ENCODE results near the gene SLC16A5.
A peak's percentile ranks its signal among the peaks of the same experiment; 100 is the strongest.
"Not testable (repeated sequence)": the region's sequence is repeated elsewhere in the genome, so short reads cannot be mapped to it uniquely, and the experiment has no call there.

Gene SLC16A5

DNA sequence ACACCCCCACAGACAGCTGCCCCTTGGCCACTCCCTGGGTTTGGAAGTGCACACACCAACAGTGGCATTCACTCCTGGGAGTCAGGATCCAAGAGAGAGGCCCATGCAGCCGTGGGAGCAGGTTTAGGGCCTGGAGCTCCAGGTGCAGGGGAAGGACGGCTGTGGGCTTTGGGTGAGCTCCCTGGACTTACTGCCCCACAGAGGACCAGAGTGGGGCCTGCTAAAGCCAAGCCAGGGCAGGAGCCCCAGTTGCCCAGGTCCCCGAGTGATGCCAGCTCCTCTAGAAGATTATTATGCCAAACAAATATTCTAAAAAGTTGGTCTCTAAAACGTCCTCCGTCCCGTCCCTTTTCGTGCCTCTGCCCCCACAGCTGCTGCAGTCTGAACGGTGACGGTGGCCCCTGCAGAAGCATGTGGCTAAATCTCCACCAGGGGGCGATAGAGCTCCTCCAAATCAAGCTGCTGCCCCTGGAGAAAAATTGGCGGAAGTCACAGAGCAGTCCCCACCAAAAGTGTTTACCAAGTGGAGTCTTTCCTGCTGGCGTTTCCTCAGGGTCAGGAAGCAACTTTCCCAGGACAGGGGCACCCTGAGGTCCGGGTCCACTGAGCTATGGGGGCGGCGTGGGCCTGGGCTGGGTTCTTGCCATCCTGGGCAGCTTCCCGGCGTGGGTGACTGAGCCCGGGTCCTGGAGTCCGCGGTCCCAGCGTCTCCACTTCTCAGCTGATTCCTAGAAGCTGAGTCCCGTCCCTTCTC lies 26.2 kb downstream of the SLC16A5 start:
- DNase-seq, result peak; percentile 91 to 92

DNA sequence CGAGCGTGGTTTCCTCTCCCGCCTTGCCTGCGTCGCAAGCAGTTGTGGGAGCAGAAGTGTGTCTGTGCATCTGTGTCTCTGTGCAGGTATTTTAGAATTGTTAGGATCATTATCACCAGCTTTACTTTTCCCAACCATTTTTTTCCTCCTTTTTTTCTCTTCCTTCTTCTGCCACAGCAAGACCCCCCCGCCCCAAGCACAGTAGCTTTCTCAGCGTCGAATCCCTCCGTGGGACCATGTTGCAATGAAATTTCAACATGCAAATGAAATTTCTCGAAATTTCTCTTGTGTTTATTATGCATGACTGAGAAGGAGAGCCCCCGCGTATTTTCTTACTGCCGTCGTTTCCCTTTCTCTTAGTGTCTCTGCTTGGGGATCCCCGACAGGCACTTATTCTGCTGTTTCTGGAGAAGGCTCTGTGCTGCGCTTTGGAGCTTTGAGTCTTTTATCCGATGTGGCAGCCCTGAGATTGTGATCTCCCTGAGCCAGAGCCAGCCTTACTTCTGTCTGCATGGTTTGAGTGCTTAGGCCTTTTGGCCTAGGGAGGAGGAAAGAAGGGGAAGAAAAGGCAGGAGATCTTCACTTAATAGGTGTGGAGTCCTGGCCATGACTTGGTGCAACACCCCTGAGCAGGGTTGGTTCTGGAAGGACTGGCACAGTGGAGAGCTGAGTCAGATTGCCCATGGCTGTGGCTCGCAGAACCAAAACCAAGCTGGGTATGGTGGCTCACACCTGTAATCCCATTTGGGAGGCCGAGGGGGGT lies 27.0 kb downstream of the SLC16A5 start:
- peak in 1 of 2 donors; percentile 18 for DNase-seq

DNA sequence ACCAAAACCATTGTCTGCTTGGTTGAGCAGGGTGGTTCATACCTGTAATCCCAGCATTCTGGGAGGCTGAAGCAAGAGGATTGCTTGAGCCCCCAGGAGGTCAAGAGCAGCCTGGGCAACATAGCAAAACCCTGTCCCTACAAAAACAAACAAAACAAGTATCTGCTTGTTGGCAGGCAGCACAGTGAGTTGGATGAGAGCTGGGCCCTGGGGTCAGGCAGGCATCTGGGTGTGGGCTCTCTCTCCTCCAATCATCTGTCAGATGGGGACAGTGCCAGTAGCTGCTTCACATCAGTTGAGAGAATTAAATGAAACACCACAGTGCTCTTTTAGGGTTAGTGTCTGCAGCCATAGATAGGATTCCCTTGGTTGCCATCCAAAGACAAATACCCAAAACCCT lies 27.8 kb downstream of the SLC16A5 start:
- DNase-seq, result no peak

DNA sequence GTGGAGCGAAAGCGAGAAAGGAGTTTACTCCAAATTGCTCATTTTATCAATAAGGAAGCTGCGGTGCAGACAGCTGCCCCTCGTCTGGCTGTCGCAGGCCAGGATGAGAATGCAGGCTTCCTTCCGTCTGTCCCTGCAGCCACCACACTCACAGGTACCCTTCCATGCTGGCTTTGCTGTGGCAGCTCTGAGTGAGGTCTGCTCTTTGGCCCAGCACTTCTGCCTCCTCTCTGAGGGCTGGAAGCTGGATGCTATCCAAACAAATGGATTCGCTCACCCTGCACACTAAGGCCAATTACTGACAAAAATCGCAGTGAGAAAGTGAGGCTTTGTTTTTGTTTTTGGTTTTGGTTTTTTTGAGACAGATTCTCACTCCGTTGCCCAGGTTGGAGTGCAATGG lies 29.0 kb downstream of the SLC16A5 start:
- DNase-seq, result no peak

DNA sequence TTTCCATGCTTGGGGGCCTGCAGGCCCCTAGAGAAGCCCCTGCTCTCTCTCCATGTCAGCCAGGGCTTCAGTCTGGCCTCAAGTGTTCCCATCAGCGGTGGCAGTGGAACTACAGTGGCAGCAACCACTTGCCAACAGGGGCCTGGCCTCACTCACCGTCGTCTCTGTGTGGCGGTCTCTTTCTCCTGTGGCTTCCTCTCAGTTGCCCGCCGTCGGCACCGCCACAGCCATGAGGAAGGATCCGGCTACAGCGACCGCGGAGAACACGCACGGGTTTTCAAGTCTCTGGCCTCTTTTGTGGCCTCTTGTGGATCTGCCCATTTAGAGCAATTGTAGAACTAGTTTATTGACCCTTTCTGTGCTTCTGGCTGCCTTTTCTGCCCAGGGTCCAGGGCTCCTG lies 30.6 kb downstream of the SLC16A5 start:
- DNase-seq, result no peak

DNA sequence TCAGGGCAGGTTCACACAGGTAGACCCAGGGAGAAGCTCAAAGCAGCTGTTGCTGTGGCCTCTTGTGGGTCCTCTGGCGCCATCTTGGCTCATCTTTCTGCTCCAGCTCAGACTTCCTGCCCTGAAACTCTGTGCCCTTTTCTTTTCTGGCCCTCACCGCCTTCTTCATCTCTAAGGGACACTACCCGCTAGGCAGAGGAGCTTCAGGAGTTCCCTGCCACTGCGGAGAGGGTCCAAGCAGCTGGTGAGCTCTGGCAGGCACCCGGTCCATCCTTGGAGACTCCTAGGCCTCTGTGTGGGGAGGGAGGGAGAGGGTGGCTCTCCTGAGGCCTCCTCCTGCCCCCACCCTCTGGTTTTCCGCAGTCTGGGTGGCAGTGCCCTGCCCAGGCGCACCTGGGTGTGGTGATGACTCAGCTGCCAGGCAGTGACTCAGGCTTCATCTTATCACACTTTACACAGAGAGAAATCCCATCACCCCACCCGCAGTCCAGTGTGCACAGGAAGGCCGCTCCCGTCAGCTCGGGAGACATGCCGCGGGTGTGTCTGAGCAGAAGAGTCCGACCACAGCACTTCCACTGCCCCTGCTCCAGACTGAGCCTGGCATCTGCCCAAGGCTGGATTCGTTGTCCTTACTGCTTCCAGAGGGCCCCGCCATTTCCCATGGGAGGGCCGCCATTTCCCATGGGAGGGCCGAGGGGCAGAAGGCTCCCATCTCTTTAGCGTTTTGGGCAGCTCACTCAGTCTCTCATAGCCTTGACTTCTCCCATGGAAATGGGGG lies 36.5 kb downstream of the SLC16A5 start:
- peak; percentile 37 to 54 for DNase-seq

DNA sequence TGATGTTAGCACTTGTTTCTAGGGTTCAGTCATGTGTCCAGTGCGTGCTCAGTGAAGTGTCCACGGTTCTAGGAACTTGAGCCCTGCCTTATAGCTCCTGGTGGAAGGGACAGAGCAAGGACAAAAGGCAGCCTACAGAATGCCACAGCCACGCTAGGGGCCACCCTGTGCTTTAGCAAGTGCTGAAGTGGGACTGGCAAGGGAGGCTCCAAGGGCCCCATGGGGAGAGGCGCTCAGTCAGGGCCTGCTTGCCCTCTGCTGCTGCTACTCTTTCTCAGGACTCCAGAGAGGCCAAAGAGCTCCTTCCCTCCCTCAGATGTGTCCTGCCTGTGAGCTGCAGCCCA lies 37.0 kb downstream of the SLC16A5 start:
- DNase-seq, result no peak

DNA sequence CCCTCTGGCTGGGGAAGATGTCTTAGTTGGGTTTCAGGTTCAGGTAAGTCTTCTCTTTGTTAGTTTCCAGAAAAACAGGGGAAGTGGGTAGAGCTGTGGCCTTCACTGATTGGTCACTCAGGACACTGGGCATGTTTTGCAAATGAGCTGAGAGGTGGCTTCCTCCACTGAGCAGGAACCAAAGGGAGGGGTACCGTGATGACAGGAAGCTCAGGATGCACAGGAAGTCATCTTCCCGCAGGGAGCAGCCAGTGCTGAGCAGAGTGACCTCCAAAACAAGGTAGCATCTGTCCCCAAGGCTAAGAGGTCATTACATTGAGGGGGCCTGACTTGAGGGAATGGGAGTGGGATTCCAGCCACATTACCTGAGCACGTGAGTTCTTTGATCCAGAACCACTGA lies 38.2 kb downstream of the SLC16A5 start:
- DNase-seq, result peak in 1 of 2 donors; percentile 17

DNA sequence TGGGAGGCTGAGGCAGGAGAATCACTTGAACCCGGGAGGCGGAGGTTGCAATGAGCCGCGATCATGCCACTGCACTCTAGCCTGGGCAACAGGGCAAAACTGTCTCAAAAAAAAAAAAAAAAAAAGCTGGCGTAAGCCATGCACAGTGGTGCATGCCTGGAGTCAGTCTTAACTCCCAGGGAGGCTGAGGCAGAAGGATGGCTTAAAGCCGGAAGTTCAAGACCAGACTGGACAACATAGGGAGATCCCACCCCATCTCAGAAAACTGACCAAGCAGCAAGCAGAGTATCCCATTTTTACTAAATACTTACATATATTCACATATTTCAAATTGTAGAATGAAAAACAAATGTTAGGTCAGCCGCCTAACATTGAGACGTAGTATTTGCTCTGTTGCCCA lies 39.2 kb downstream of the SLC16A5 start:
- no peak for DNase-seq

DNA sequence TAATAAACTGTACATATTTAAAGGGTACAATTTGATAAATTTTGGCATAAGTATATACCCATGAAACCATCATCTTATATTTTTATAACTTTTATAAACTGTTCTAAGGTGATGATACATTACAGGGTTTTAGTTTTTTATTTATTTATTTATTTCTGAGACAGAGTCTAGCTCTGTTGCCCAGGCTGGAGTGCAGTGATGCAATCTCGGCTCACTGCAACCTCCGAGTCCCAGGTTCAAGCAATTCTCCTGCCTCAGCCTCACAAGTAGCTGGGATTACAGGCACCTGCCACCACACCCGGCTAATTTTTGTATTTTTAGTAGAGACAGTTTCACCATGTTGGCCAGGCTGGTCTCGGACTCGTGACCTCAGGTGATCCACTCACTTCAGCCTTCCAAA lies 40.2 kb downstream of the SLC16A5 start:
- not testable (repeated sequence) for DNase-seq

DNA sequence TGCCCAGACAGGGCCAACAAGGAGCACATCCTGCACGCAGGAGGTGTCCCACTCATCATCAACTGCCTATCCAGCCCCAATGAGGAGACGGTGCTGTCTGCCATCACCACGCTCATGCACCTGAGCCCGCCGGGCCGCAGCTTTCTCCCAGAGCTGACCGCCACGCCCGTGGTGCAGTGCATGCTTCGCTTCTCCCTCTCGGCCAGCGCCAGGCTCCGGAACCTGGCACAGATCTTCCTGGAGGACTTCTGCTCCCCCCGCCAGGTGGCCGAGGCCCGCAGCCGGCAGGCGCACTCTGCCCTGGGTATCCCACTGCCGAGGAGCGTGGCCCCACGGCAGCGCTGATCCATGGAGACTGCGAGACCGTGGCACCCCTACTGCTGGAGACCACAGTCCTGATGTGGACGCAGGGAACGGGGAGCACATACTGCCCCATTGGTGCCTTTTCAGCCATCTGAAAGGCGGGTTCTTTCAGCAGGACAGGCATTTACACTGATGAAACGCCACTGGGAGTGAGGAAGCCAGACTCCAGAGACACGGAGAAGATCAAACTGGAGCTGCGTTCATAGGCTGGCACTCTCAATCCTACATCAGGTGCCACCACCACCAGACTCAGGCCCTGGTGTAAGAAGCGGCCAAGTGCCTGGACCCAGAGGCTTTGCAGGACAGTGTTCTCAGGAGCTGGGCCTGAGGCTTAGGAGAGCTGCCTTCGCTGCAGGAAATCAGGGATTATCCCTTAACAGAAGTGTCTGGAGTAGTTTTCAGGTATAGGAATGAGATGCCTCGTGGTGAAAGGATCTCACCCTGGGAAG lies 41.1 kb downstream of the SLC16A5 start:
- no peak for DNase-seq

DNA sequence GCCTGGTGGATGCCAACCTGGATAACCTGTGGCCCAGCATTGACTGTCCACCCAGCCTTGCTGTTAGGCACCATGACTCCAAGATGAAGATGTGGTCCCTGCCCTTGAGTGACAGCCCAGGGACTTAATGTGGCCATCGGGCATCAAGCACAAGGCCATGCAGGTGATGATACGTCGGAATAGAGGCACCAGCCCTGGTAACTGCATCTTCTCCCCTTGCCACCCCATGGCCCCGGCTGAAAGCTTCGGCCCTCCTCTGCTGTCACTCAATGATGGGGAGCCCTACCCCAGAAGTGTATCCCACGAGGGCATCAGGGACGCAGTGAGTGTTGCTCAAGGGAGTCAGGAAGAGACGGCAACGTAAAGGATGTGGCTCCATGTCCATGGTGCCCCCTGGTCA lies 41.8 kb downstream of the SLC16A5 start:
- no peak for DNase-seq

DNA sequence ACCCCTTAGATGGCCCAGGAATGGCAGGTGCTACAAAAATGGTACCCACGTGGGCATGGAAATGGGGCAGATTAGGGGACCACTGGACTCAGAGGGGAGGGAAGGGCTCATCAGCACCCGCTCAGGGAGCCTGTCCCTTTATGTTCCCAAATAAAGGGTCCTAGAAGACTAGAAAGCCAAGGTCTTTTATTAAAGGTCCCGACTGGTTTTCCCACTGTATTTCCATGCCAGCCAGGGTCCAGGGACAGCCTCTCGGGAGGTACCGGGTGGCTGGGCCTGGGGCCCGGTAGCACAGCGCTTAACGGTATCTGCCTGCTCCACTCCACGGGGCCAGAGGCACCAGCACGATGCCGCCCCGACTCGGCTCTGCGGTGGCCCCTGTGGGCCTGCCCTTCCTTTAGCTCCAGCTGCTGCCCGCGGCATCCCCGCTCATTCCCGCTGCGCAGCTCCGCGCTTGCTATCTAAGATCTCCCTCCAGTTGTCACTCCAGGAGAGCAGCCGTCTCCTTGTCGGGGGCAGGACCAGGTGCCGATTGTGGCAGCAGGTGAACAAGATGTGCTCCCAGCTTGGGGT lies 42.4 kb downstream of the SLC16A5 start:
- no peak for DNase-seq

DNA sequence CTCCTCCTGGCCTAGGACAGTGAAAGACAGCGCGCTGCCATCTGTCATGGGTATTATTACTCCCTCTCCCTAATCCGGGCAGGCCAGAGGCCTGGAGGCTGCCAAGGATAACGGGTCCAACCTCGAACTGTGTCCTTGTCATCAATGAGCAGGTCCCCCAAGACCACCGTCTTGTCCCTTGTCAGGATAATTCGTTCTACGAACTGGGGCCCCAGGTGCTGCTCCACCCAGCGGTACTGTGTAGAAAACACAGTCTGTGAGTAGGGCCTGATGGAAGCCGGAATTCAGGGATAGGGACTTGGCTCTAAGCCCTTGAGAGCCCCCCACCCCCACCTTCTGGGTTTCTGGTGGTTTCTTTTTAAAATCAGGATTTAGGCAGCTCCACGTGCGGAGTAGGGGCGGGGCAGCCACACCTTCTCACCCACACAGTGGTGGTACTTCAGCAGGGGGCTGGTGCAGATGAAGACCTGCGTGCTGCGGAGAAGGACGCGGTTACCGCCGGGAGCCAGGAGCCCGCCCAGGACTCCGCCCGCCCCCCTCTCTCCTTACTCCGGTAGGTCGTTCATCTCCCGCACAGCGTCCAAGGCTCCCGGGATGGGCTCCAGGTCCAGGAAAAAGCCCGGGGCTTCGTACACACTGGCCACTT lies 43.0 kb downstream of the SLC16A5 start:
- peak; percentile 42 to 48 for DNase-seq

DNA sequence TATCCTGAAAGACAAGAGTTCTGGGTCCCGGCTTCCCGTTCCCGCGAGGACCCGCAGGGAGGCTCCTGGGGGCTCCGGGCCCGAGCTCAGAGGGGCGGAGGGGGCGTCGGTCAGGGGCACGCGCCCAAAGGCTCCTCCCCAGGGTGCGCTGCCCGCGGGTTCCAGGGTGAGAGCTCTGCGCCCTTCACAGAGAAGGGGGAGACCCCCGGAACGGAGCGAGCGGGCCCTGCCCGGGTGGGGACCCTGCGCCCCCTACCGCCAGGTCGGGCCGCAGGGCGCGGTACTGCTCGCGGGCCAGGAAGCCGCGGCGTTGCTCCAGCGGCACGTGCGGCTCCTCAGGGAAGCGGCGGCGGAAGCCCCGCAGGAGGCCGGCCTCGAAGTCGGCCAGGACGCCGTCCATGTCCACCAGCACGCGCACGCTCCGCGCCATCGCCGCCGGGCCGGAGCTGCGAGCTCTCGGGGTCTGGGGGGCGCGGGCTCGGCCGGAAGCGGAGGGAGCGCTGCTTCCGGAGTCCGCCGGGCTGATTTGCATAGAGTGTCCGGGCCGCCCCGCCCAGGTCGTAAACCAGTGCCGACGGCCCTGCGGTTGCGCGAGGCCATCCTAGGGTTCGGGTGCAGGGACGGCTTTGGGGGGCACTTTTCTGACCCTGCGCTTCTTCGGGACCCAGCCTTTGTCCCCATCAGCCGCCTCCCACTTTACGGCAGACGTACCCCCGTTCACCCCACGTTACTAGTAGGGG lies 43.7 kb downstream of the SLC16A5 start, which contains the start of gene NT5C:
Gene NT5C, minus strand, starts transcription at position 465 of the 740 bp plus-strand sequence. Its CDS starts 35 bp downstream, at position 430.
- peak; percentile 52 to 57 for DNase-seq

DNA sequence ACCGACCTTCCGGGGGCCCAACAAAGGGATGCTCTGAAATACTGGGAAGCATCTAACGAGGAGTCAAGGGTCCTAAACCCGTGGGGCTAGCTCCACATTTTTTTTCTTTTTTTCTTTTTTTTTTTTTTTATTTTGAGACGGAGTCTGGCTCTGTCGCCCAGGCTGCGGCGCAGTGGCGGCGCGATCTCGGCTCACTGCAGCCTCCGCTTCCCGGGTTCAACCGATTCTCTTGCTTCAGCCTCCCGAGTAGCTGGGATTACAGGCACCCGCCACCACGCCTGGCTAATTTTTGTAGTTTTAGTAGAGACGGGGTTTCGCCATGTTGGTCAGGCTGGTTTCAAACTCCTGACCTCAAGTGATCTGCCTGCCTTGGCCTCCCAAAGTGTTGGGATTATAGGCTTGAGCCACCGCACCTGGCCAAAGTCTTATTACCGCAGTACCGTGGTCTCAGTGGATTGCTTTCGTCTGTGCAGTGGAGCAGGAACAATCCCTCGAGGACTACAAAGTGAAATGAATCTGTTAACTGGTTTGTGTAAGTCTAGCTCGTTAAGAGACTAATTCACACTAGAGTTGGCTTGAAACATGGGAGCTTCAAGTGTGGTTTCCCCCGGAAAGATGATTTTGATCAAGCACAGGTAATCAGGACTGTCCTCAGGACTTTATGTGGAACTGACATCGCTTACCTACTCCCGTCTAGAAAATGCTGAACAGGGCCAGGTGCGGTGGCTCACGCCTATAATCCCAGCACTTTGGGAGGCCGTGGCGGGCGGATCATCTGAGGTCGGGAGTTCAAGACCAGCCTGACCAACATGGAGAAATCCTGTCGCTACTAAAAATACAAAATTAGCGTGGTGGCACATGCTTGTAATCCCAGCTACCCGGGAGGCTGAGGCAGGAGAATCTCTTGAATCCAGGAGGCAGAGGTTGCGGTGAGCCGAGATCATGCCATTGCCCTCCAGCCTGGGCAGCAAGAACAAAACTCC lies 44.6 kb downstream of the SLC16A5 start:
- DNase-seq, result not testable (repeated sequence)

DNA sequence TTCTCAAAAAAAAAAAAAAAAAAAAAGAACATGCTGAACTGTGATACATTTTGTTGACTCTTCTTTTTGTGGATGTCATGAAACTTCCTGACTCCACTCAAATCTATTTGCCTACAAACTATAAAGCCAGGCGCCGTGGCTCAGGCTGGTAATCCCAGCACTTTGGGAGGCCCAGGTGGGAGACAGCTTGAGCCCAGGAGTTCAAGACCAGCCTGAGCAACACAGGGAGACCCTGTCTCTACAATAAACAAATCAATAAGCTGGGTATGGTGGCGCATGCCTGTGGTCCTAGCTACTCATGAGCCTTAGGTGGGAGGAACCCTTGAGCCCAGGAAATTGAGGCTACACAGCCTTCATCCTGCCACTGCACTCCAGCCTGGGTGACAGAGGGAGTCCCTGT lies 45.2 kb downstream of the SLC16A5 start:
- no peak for DNase-seq

DNA sequence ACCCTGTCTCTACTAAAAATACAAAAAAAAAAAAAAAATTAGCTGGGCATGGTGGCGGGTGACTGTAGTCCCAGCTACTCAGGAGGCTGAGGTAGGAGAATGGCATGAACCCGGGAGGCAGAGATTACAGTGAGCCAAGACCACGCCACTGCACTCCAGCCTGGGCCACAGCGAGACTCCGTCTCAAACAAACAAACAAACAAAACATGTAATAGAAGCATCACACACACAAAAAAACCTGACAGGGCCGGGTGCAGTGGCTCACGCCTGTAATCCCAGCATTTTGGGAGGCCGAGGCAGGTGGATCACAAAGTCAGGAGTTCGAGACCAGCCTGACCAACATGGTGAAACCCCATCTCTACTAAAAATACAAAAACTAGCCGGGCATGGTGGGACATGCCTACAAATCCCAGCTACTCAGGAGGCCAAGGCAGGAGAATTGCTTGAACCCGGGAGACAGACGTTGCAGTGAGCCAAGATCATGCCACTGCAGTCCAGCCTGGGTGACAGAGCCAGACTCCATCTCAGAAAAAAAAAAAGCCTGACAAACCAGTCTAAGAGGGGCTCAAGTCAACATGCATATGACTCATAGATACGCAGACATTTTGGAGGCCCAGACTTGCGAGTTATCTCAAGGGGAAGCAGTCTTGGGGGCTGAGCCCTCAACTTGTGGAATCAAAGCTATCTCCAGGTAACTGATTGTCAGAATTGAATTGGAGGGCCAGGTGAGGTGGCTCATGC lies 46.0 kb downstream of the SLC16A5 start:
- DNase-seq, result not testable (repeated sequence)

DNA sequence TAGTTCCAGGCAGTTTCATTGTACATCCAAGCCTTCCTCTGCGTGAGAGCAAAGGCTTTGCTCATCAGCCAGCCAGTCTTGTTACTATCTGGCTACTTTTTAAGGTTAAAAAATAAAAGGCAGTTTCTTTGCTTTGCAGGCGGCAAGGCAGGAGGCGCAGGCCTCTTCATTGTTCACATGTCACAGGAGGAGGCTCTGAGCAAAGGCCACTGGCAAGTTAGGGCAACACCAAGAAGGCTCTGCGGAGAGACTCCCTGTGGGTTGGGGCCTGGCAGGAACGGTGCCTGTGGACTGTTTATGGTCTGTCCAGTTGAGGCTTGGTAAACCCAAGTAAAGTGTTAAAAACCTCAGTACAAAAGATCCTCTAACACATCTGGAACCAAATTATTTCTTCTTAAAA lies 47.7 kb downstream of the SLC16A5 start:
- DNase-seq, result no peak

Data from CD4-positive, alpha-beta T cell treated with Interleukin-4 for 1 hour (primary cell).